IPS-NIHi7 (cell line): ENCODE data around the gene SLAIN2.
A peak's percentile ranks its signal among the peaks of the same experiment; 100 is the strongest.

Experiments used
- DNase-seq: peaks from one replicate; pipeline ENCODE4 v3.0.0; 2012; ENCODE audit warnings: mixed read lengths; ENCODE audit errors: extremely low spot score

The SLAIN2 gene

GRCh38 chr4:48334900-48335384 is 6.4 kb upstream of the SLAIN2 start:
- no peak for DNase-seq

GRCh38 chr4:48336146-48336870 is 5.0 kb upstream of the SLAIN2 start:
- no peak for DNase-seq

- no peak for DNase-seq
These were observed 3.6 kb upstream of the SLAIN2 start for GRCh38 chr4:48337731-48338130.

- no peak for DNase-seq
These were observed 1.7 kb upstream of the SLAIN2 start for GRCh38 chr4:48339642-48340041.

- DNase-seq, result peak; percentile 37
These were observed 909 bp upstream of the SLAIN2 start for GRCh38 chr4:48340276-48340964.

GRCh38 chr4:48341776-48342605 is 662 bp downstream of the SLAIN2 start:
- DNase-seq, result peak; percentile 52

- no peak for DNase-seq
These were observed 1.2 kb downstream of the SLAIN2 start for GRCh38 chr4:48342606-48342880.

GRCh38 chr4:48343035-48343434 is 1.7 kb downstream of the SLAIN2 start:
- DNase-seq, result no peak

- no peak for DNase-seq
These were observed 2.2 kb downstream of the SLAIN2 start for GRCh38 chr4:48343551-48343950.

- DNase-seq, result no peak
These were observed 4.2 kb downstream of the SLAIN2 start for GRCh38 chr4:48345542-48345941.

GRCh38 chr4:48346594-48346993 is 5.3 kb downstream of the SLAIN2 start:
- no peak for DNase-seq

- DNase-seq, result no peak
These were observed 6.1 kb downstream of the SLAIN2 start for GRCh38 chr4:48347282-48347921.

- no peak for DNase-seq
These were observed 9.5 kb downstream of the SLAIN2 start for GRCh38 chr4:48350871-48351270.

- DNase-seq, result no peak
These were observed 11.5 kb downstream of the SLAIN2 start for GRCh38 chr4:48352793-48353192.

- no peak for DNase-seq
These were observed 15.0 kb downstream of the SLAIN2 start for GRCh38 chr4:48356355-48356754.

- DNase-seq, result no peak
These were observed 19.1 kb downstream of the SLAIN2 start for GRCh38 chr4:48360285-48361011.

- no peak for DNase-seq
These were observed 19.7 kb downstream of the SLAIN2 start for GRCh38 chr4:48361012-48361400.

GRCh38 chr4:48366611-48367010 is 25.3 kb downstream of the SLAIN2 start:
- DNase-seq, result no peak

- DNase-seq, result no peak
These were observed 25.7 kb downstream of the SLAIN2 start for GRCh38 chr4:48367016-48367415.

GRCh38 chr4:48368389-48368788 is 27.1 kb downstream of the SLAIN2 start:
- no peak for DNase-seq

- DNase-seq, result no peak
These were observed 27.9 kb downstream of the SLAIN2 start for GRCh38 chr4:48369248-48369647.
